Right lobe of liver (tissue), 6 donors: ENCODE measurements around the gene C10orf90. TPM values are rescaled to one million over a fixed set of nuclear protein-coding genes. Genes with fewer than 3 reads are reported as not detected.

Experiments
- ATAC-seq, 4 donors: fragments of 200-7000 bp; cut with Tn5 transposase; one replicate each; pipeline ENCODE4 v1.9.1; 2020; ENCODE audit warnings: mild to moderate bottlenecking in 4 of 4, moderate library complexity in 4 of 4
- DNase-seq, 3 donors: peaks; one replicate each; pipeline ENCODE4 v3.0.0-alpha.2; 2020
- H3K27ac ChIP-seq, 3 donors: fragments of 200-600 bp; one replicate each; pipeline ENCODE4 v1.8.0; 2022
- H3K27me3 ChIP-seq, 2 donors: fragments of 200-600 bp; one replicate each; pipeline ENCODE4 v1.8.0; 2022
- H3K36me3 ChIP-seq, 4 donors: fragments of 200-600 bp; sonication (generic) in 1 of 4; one replicate each; pipeline versions ENCODE4 v1.5.1 to v1.8.0; 2017 to 2022; ENCODE audit warnings: control low read depth in 1 of 4
- H3K4me1 ChIP-seq, 4 donors: fragments of 200-600 bp; sonication (generic) in 1 of 4; one replicate each; pipeline versions ENCODE4 v1.5.1 to v1.8.0; 2017 to 2022; ENCODE audit warnings: control low read depth in 1 of 4
- H3K4me3 ChIP-seq, 3 donors: fragments of 200-600 bp; one replicate each; pipeline ENCODE4 v1.8.0; 2022
- H3K9me3 ChIP-seq, 4 donors: fragments of 200-600 bp; sonication (generic) in 1 of 4; one replicate each; pipeline versions ENCODE4 v1.5.1 to v1.8.0; 2017 to 2022; ENCODE audit warnings: control low read depth in 1 of 4
- CTCF ChIP-seq, 4 donors: fragments of 200-600 bp in 3 of 4; fragments of 450-650 bp in 1 of 4; IDR thresholded peaks; one replicate each; pipeline versions ENCODE4 v1.5.1 to v1.8.0; 2016 to 2022; ENCODE audit warnings: antibody characterized with exemption in 4 of 4, mild to moderate bottlenecking in 2 of 4
- POLR2A ChIP-seq: fragments of 450-650 bp; IDR thresholded peaks from one replicate; pipeline ENCODE4 v1.6.1; 2017; ENCODE audit warnings: antibody characterized with exemption, mild to moderate bottlenecking
- WGBS: methylation state at CpG from one replicate; pipeline ENCODE4 v1.1.6; 2018; ENCODE audit warnings: low coverage, low lambda C conversion rate; ENCODE audit not compliant: insufficient coverage; ENCODE audit errors: missing lambda C conversion rate; 5-methylcytosine and 5-hydroxymethylcytosine counted together
- intact Hi-C, 2 donors: fragments of 100-400 bp; cut with DNase I; formaldehyde crosslinking; loops; one replicate each; pipeline versions ENCODE4 v1.11.2 to v1.14.1; 2022
- total RNA-seq, 6 experiments: library from RNA; depleted of rRNA in 2 of 6; stranded (reverse); fragments of >200 nt in 2 of 6; fragmentation: NEBNext Ultra II Directional in 3 of 6; extraction: Animal tissue kit (Norgen Biotek cat#: 25700) in 3 of 6; gene quantifications; one replicate each; pipeline versions ENCODE4 v1.1.0 to v1.2.4, GENCODE V29; 2016 to 2023
- donor health status: DM: no; HTN: yes; CAD: no.
- donor health status: DM: no; HTN: no; CAD: no.
- donor health status: DM: no; HTN: no; CAD: no.
- donor health status: DM: no; HTN: yes; CAD: no.
- donor health status: DM: no; HTN: yes; CAD: no.

The C10orf90 gene
- total RNA-seq, 6 experiments from 2014 or later, result 0.22 to 0.43 TPM; not detected in 4

- Histone ChIP-seq H3K4me1 (no peaks in the 10 kb centered on the region), H3K27ac (no peak overlapping the region), H3K27me3 (no peaks in the 10 kb centered on the region), H3K4me3 (no peak overlapping the region), H3K9me3 (peaks cover 0 to 6% (median 0%) of the 10 kb centered on the region in 4 donors), H3K36me3 (no peaks in the 10 kb centered on the region)
- no peak for DNase-seq
- 60% methylated on average over 1 of the region's 2 CpGs for WGBS
- TF ChIP-seq POLR2A, result no peak
- intact Hi-C loops, result no loop called here
- no peak for ATAC-seq
These were observed 94.2 kb downstream of the C10orf90 start for GRCh38 chr10:126576336-126576735.

GRCh38 chr10:126570621-126571602, 99.6 kb downstream of the C10orf90 start:
- H3K4me3 ChIP-seq, result no peak overlapping the region
- DNase-seq (no peak), ATAC-seq (peak in 1 of 4 donors; percentile 11)
- no peak overlapping the region for H3K27ac ChIP-seq
- H3K36me3 ChIP-seq, result no peaks in the 10 kb centered on the region
- no peak for TF ChIP-seq POLR2A
- TF ChIP-seq CTCF (IDR thresholded peaks at IDR 0.05), result no peak
- intact Hi-C loops, result no loop called here
- H3K4me1 ChIP-seq, result no peaks in the 10 kb centered on the region
- 27% methylated on average over 8 of the region's 12 CpGs for WGBS
- peaks cover 0 to 6% (median 0%) of the 10 kb centered on the region in 4 donors for H3K9me3 ChIP-seq
- H3K27me3 ChIP-seq, result no peaks in the 10 kb centered on the region

GRCh38 chr10:126570245-126570570, 100.3 kb downstream of the C10orf90 start:
- ATAC-seq, result no peak
- H3K4me1 ChIP-seq, result no peaks in the 10 kb centered on the region
- H3K27me3 ChIP-seq, result no peaks in the 10 kb centered on the region
- H3K36me3 ChIP-seq, result no peaks in the 10 kb centered on the region
- WGBS, result 36% methylated on average over 4 of the region's 4 CpGs
- no peak overlapping the region for H3K4me3 ChIP-seq
- intact Hi-C loops, result no loop called here
- H3K27ac ChIP-seq, result no peak overlapping the region
- no peak for DNase-seq
- TF ChIP-seq CTCF (IDR thresholded peaks at IDR 0.05) (no peak), POLR2A (no peak)
- H3K9me3 ChIP-seq, result peaks cover 0 to 6% (median 0%) of the 10 kb centered on the region in 4 donors

- Histone ChIP-seq H3K4me3 (no peak overlapping the region), H3K4me1 (no peaks in the 10 kb centered on the region), H3K36me3 (no peaks in the 10 kb centered on the region), H3K9me3 (peaks cover 0 to 2% (median 0%) of the 10 kb centered on the region in 4 donors), H3K27me3 (no peaks in the 10 kb centered on the region), H3K27ac (no peak overlapping the region)
- ATAC-seq, result no peak
- intact Hi-C loops, result no loop called here
- DNase-seq, result no peak
- WGBS, result 28% methylated on average over 8 of the region's 8 CpGs
- TF ChIP-seq CTCF (IDR thresholded peaks at IDR 0.05), result no peak
- no peak for TF ChIP-seq POLR2A
These were observed 100.8 kb downstream of the C10orf90 start for GRCh38 chr10:126569513-126570244.
